ENCODE results near the gene MOSPD3.

- TF ChIP-seq CTCF (IDR thresholded peaks at IDR 0.05): no peak
- no peak for TF ChIP-seq EP300 (IDR thresholded peaks at IDR 0.05)
These were observed 11.7 kb upstream of the MOSPD3 start for GRCh38 chr7:100600730-100601038.

Measured in stomach (tissue), 4 donors.